ENCODE measurements around the gene CSF2. TPM values are rescaled to one million over a fixed set of nuclear protein-coding genes. Genes with fewer than 3 reads are reported as not detected.
"Not testable (repeated sequence)": the region's sequence is repeated elsewhere in the genome, so short reads cannot be mapped to it uniquely, and the experiment has no call there.

CSF2 gene
- total RNA-seq, 1 experiment from 2014 or later: not detected

DNA sequence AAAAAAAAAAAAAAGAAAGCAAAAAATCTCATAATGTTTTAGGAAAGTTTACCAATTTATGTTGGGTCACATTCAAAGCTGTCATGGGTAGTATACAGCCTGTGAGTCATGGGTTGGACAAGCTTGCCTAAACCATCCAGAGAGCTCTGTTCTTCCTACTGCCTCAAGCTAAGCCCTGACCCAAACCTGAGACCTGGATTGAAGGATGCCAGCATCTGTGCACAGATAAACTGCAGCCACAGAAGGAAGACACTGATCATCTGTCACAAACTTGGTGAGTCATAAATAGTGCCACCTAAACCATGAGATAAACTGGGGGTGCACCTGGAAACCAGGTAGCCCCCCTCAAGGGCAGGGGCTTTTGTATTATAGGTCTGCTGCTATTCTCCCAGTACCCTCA lies 31.0 kb downstream of the CSF2 start:
- no peaks in the 10 kb centered on the region for H3K36me3 Mint-ChIP-seq (ENCODE audit: insufficient read depth, unreplicated experiment)
- Histone ChIP-seq H3K36me3 (ENCODE audit: control insufficient read depth, insufficient read depth, low read length) (no peaks in the 10 kb centered on the region), H3K27me3 (replicated peaks; ENCODE audit: control insufficient read depth, insufficient read depth, low read length) (no peaks in the 10 kb centered on the region), H3K9me3 (no peaks in the 10 kb centered on the region), H3K4me3 (ENCODE audit: low read depth, low read length) (no peak overlapping the region), H3K4me1 (no peaks in the 10 kb centered on the region)
- no peak overlapping the region for H3K27ac Mint-ChIP-seq (ENCODE audit: unreplicated experiment)
- TF ChIP-seq, protein P1, sequence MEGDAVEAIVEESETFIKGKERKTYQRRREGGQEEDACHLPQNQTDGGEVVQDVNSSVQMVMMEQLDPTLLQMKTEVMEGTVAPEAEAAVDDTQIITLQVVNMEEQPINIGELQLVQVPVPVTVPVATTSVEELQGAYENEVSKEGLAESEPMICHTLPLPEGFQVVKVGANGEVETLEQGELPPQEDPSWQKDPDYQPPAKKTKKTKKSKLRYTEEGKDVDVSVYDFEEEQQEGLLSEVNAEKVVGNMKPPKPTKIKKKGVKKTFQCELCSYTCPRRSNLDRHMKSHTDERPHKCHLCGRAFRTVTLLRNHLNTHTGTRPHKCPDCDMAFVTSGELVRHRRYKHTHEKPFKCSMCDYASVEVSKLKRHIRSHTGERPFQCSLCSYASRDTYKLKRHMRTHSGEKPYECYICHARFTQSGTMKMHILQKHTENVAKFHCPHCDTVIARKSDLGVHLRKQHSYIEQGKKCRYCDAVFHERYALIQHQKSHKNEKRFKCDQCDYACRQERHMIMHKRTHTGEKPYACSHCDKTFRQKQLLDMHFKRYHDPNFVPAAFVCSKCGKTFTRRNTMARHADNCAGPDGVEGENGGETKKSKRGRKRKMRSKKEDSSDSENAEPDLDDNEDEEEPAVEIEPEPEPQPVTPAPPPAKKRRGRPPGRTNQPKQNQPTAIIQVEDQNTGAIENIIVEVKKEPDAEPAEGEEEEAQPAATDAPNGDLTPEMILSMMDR (IDR thresholded peaks at IDR 0.05; ENCODE audit: insufficient read depth in 1 of 2, low read depth in 1 of 2, low read length in 1 of 2, severe bottlenecking in 1 of 2, unreplicated experiment in 1 of 2): no peak
- H3K9me3 Mint-ChIP-seq (ENCODE audit: unreplicated experiment): no peaks in the 10 kb centered on the region
- ChIA-PET CTCF (interaction anchor here (0.5 kb wide), 1 partner anchor 43 kb away, joined by 9 read pairs; no protein-coding TSS in a partner anchor), POLR2A (no interaction called here)
- H3K4me1 Mint-ChIP-seq (ENCODE audit: low read depth, unreplicated experiment): no peaks in the 10 kb centered on the region
- intact Hi-C loops (cut with micrococcal nuclease; ENCODE audit: unreplicated experiment): no loop called here
- no peak for DNase-seq
- H3K4me3 Mint-ChIP-seq (ENCODE audit: unreplicated experiment): no peak overlapping the region
- H3K27me3 Mint-ChIP-seq (ENCODE audit: insufficient read depth, unreplicated experiment): peaks cover 3% of the 10 kb centered on the region
- no TSS peak for BruUV-seq (replicated peaks)

DNA sequence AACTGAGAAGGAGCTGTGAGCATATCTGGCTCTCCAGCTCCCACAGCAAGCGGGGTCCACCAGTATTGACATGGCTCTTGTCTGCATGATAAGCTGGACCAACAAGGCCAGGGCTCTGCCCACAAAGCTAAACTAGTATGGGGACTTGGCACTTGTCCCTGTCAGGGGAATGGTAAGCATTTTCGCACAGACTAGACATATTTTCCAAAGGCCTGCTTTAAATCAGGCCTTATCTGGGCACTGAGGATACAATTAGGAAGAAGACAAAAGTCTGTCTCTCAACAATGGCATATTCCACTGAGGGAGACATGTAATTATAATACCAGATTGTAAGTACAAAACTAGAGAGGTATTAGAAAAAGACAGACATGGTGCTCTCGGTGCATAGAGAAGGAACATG lies 32.1 kb downstream of the CSF2 start:
- no peaks in the 10 kb centered on the region for H3K27me3 ChIP-seq (replicated peaks; ENCODE audit: control insufficient read depth, insufficient read depth, low read length)
- no peak for DNase-seq
- no TSS peak for BruUV-seq (replicated peaks)
- no peaks in the 10 kb centered on the region for H3K9me3 Mint-ChIP-seq (ENCODE audit: unreplicated experiment)
- H3K4me3 Mint-ChIP-seq (ENCODE audit: unreplicated experiment): no peak overlapping the region
- no peaks in the 10 kb centered on the region for H3K36me3 Mint-ChIP-seq (ENCODE audit: insufficient read depth, unreplicated experiment)
- no peaks in the 10 kb centered on the region for H3K36me3 ChIP-seq (ENCODE audit: control insufficient read depth, insufficient read depth, low read length)
- no peaks in the 10 kb centered on the region for H3K27me3 Mint-ChIP-seq (ENCODE audit: insufficient read depth, unreplicated experiment)
- H3K4me1 Mint-ChIP-seq (ENCODE audit: low read depth, unreplicated experiment): no peaks in the 10 kb centered on the region
- intact Hi-C loops (cut with micrococcal nuclease; ENCODE audit: unreplicated experiment): no loop called here
- ChIA-PET CTCF (no interaction called here), POLR2A (no interaction called here)
- H3K4me3 ChIP-seq (ENCODE audit: low read depth, low read length): no peak overlapping the region
- no peak overlapping the region for H3K27ac Mint-ChIP-seq (ENCODE audit: unreplicated experiment)
- TF ChIP-seq, protein P1 (IDR thresholded peaks at IDR 0.05; ENCODE audit: insufficient read depth in 1 of 2, low read depth in 1 of 2, low read length in 1 of 2, severe bottlenecking in 1 of 2, unreplicated experiment in 1 of 2): no peak
- H3K9me3 ChIP-seq: no peaks in the 10 kb centered on the region
- H3K4me1 ChIP-seq: no peaks in the 10 kb centered on the region

DNA sequence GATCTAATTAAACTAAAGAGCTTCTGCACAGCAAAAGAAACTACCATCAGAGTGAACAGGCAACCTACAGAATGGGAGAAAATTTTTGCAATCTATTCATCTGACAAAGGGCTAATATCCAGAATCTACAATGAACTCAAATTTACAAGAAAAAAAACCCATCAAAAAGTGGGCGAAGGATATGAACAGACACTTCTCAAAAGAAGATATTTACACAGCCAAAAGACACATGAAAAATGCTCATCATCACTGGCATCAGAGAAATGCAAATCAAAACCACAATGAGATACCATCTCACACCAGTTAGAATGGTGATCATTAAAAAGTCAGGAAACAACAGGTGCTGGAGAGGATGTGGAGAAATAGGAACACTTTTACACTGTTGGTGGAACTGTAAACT lies 34.9 kb downstream of the CSF2 start:
- BruUV-seq (replicated peaks); H3K27me3 ChIP-seq (replicated peaks; ENCODE audit: control insufficient read depth, insufficient read depth, low read length); H3K9me3 ChIP-seq; H3K36me3 Mint-ChIP-seq (ENCODE audit: insufficient read depth, unreplicated experiment); H3K27me3 Mint-ChIP-seq (ENCODE audit: insufficient read depth, unreplicated experiment); POLR2A ChIA-PET; H3K4me3 ChIP-seq (ENCODE audit: low read depth, low read length); CTCF ChIA-PET; intact Hi-C loops (cut with micrococcal nuclease; ENCODE audit: unreplicated experiment); H3K4me1 ChIP-seq; H3K36me3 ChIP-seq (ENCODE audit: control insufficient read depth, insufficient read depth, low read length); DNase-seq; H3K4me3 Mint-ChIP-seq (ENCODE audit: unreplicated experiment); H3K9me3 Mint-ChIP-seq (ENCODE audit: unreplicated experiment); H3K27ac Mint-ChIP-seq (ENCODE audit: unreplicated experiment); H3K4me1 Mint-ChIP-seq (ENCODE audit: low read depth, unreplicated experiment): not testable (repeated sequence)

DNA sequence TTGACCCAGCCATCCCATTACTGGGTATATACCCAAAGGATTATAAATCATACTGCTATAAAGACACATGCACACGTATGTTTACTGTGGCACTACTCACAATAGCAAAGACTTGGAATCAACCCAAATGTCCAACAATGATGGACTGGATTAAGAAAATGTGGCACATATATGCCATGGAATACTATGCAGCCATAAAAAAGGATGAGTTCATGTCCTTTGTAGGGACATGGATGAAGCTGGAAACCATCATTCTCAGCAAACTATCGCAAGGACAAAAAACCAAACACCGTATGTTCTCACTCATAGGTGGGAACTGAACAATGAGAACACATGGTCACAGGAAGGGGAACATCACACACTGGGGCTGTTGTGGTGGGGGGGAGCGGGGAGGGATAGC lies 35.4 kb downstream of the CSF2 start:
- CTCF ChIA-PET; H3K27me3 ChIP-seq (replicated peaks; ENCODE audit: control insufficient read depth, insufficient read depth, low read length); H3K9me3 Mint-ChIP-seq (ENCODE audit: unreplicated experiment); H3K4me1 Mint-ChIP-seq (ENCODE audit: low read depth, unreplicated experiment); intact Hi-C loops (cut with micrococcal nuclease; ENCODE audit: unreplicated experiment); H3K4me3 ChIP-seq (ENCODE audit: low read depth, low read length); H3K36me3 Mint-ChIP-seq (ENCODE audit: insufficient read depth, unreplicated experiment); DNase-seq; H3K4me3 Mint-ChIP-seq (ENCODE audit: unreplicated experiment); H3K27ac Mint-ChIP-seq (ENCODE audit: unreplicated experiment); BruUV-seq (replicated peaks); H3K9me3 ChIP-seq; POLR2A ChIA-PET; H3K4me1 ChIP-seq; H3K36me3 ChIP-seq (ENCODE audit: control insufficient read depth, insufficient read depth, low read length); H3K27me3 Mint-ChIP-seq (ENCODE audit: insufficient read depth, unreplicated experiment): not testable (repeated sequence)

Measured in Caco-2 (cell line).